GM12891 (cell line): ENCODE measurements around the gene CLCNKA.
"Not testable (repeated sequence)": the region's sequence is repeated elsewhere in the genome, so short reads cannot be mapped to it uniquely, and the experiment has no call there.

Source experiments
- DNase-seq: peaks from one replicate; pipeline ENCODE4 v3.0.0; 2011; ENCODE audit warnings: low spot score; ENCODE audit not compliant: insufficient read length
- FAIRE-seq: peaks from 2 replicates; lab custom pipeline; 2011; peaks lifted over from hg19 to GRCh38; lab: Jason Lieb, UNC
- PAX5 ChIP-seq: IDR thresholded peaks from 2 replicates; pipeline ENCODE4 v1.6.1; 2011; ENCODE audit warnings: low read length, moderate library complexity, mild to moderate bottlenecking; ENCODE audit not compliant: insufficient read depth, severe bottlenecking
- POLR2A ChIP-seq: IDR thresholded peaks from 2 replicates; pipeline ENCODE4 v1.6.1; 2011; ENCODE audit warnings: low read depth, low read length, control low read depth
- POLR2AphosphoS5 ChIP-seq: IDR thresholded peaks from 2 replicates; pipeline ENCODE4 v1.6.1; 2011; ENCODE audit warnings: low read depth, low read length, control low read depth
- POU2F2 ChIP-seq: IDR thresholded peaks from 2 replicates; pipeline ENCODE4 v1.6.1; 2011; ENCODE audit warnings: low read depth, mild to moderate bottlenecking, control low read depth, low read length, moderate library complexity
- SPI1 ChIP-seq: IDR thresholded peaks from 2 replicates; pipeline ENCODE4 v1.6.1; 2011; ENCODE audit warnings: low read depth, low read length, control low read depth
- TAF1 ChIP-seq: IDR thresholded peaks from 2 replicates; pipeline ENCODE4 v1.6.1; 2011; ENCODE audit warnings: low read depth, low read length, control low read depth

Gene CLCNKA

DNA sequence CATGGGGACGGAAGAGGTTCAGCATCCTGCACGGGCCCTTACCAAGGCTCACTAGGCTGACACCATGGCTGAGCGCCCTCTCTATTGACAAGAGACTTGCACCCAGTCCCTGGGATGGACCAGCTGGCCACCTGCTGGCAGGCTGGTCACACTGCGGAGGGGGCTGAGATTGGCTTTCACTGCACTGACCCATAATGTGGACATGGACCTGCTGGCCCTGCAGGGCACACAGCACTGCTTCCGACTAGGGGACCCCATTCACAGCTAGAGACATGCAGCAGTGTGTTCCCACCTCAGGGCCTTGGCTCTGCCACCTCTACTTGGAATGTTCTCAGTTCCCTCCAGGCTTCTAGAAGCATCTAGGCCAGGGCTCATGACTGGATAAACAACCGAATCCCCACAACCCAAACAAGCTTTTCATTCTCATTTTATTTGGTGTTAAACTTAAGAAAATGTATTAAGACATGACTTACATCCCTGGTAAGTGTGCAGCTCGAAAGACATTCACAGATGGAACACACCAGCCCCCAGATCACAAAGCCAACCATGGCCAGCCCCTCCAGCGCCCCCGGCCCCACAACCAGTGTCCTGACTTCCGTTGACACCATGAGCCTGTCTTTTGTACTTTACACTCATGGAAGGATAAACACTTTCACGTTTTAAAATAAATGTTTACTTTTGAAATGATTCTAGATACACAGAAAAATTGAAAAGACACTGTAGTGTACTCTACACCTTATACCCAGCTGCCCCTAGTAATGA is 27.1 kb upstream of the CLCNKA start:
- TF ChIP-seq POLR2A (no peak), TAF1 (no peak), POU2F2 (no peak), PAX5 (peak; percentile 5), SPI1 (no peak), POLR2AphosphoS5 (no peak)
- FAIRE-seq, result peak; percentile 59
- no peak for DNase-seq

DNA sequence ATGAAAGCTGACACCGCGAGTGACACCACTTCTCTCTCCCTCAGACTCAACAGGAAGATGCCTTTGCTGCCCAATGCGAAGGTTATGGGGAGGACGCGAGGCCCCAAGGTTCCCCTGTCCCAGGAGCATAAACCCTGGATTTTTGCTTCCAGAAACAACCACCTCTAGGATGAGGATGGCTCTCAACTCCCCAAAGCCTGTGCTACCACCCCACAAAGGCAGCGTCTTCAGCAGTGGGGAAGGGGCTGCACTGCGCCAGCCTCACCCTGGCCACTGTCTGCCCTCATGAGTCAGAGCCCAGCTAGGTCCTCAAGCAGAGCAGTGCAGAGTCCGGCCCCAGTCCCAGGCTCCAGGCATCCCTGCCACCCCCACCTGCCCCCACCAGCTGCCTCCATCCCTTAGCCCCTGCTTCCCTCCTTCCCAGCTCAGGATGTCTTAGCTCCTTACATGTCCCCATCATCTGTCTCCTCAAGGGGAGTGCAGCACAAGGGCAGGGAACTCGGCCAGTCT is 24.7 kb upstream of the CLCNKA start:
- TF ChIP-seq POU2F2, result no peak
- TF ChIP-seq POLR2AphosphoS5, result no peak
- no peak for TF ChIP-seq POLR2A
- TF ChIP-seq PAX5, result no peak
- no peak for TF ChIP-seq TAF1
- no peak for TF ChIP-seq SPI1
- DNase-seq, result no peak
- FAIRE-seq, result no peak

DNA sequence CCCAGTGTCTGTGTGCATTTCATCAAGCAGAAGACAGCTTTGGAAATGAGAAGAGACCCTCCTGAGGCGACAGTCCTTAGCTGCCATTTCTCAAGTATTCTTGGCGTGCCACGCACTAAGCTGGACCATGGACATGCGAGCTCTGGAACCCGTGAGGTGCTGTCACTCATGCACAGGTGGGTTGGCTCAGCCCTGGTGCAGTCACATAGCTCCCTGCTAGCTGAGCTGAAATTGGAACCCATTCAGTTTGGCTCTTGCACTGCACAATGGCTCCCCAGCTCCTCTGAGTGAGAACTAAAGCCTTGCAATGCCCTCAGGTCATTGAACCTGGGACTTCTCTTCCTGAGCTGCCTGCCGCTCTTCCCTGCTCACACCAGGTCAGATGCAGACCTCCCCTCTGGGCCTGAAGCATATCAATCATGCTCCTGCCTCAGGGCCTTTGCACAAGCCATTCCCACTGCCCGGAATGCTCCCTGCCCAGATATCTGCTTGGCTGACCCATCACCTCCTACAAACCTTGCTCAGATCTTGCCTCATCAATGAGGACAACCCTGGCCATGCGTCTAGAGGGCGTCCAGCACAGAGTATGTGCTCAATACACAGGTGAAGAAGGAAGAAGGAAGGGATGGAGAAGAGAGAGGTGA is 24.1 kb upstream of the CLCNKA start:
- DNase-seq, result no peak
- TF ChIP-seq SPI1 (no peak), POLR2A (no peak), POLR2AphosphoS5 (no peak), PAX5 (no peak), TAF1 (no peak), POU2F2 (no peak)
- no peak for FAIRE-seq

DNA sequence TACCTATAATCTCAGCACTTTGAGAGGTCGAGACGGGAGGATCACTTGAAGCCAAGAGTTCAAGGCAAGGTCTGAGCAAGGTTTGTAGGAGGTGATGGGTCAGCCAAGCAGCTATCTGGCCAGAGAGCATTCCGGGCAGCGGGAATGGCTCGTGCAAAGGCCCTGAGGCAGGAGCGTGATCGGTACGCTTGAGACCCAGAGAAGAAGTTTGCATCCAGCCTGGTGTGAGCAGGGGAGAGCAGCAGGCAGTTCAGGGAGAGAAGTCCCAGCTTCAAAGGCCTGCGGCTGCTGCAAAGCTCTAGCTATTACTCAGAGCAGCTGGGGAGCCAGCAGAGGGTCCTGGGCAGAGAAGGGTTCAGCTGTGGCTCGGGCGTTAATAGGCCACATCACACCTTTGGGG is 22.9 kb upstream of the CLCNKA start:
- TF ChIP-seq POU2F2 (no peak), POLR2AphosphoS5 (no peak), POLR2A (no peak), SPI1 (no peak), PAX5 (no peak), TAF1 (no peak)
- FAIRE-seq (no peak), DNase-seq (no peak)

DNA sequence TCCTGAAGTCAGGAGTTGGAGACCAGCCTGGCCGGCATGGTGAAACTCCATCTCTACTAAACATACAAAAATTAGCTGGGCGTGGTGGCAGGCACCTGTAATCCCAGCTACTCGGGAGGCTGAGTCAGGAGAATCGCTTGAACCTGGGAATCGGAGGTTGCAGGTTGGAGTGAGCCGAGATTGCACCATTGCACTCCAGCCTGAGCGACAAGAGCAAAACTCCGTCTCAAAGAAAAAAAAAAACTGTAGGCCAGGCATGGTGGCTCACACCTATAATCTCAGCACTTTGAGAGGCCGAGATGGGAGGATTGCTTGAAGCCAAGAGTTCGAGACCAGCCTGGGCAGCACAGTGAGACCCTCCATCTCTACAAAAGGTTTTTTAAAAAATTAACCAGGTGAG is 20.6 kb upstream of the CLCNKA start:
- FAIRE-seq, DNase-seq: not testable (repeated sequence)

DNA sequence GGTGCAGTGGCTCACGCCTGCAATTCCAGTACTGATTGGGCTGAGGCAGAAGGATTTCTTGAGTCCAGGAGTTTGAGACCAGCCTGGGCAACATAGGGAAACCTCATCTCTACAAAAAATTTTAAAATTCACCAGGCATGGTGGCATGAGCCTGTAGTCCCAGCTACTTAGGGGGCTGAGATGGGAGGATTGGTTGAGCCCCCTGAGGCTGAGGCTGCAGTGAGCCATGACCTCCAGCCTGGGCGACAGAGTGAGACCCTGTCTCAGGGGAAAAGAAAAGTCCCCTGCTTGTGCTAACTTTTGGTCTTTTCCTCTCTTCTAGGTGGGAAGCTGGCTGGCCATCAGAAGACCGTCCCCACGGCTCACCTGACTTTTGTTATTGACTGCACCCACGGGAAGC is 16.2 kb upstream of the CLCNKA start:
- no peak for FAIRE-seq

DNA sequence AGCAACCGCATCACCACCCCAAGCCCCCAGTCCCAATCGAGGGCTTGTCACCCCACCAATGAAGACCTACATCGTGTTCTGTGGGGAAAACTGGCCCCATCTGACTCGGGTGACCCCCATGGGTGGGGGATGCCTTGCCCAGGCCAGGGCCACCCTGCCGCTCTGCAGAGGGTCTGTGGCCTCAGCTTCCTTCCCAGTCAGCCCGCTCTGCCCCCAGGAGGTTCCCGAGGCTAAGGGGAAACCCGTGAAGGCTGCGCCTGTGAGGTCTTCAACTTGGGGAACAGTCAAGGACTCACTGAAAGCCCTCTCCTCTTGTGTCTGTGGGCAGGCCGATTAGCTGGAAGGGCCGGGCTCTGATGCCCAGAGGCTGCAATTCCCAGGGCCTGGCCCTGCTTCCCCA is 15.8 kb upstream of the CLCNKA start:
- FAIRE-seq (no peak), DNase-seq (no peak)

More for the DNA sequence above, 16.2 kb upstream of the CLCNKA start:
- no peak for DNase-seq
- no peak for TF ChIP-seq POU2F2
- no peak for TF ChIP-seq POLR2A
- TF ChIP-seq POLR2AphosphoS5, result no peak
- TF ChIP-seq SPI1, result no peak
- TF ChIP-seq PAX5, result no peak
- TF ChIP-seq TAF1, result no peak

DNA sequence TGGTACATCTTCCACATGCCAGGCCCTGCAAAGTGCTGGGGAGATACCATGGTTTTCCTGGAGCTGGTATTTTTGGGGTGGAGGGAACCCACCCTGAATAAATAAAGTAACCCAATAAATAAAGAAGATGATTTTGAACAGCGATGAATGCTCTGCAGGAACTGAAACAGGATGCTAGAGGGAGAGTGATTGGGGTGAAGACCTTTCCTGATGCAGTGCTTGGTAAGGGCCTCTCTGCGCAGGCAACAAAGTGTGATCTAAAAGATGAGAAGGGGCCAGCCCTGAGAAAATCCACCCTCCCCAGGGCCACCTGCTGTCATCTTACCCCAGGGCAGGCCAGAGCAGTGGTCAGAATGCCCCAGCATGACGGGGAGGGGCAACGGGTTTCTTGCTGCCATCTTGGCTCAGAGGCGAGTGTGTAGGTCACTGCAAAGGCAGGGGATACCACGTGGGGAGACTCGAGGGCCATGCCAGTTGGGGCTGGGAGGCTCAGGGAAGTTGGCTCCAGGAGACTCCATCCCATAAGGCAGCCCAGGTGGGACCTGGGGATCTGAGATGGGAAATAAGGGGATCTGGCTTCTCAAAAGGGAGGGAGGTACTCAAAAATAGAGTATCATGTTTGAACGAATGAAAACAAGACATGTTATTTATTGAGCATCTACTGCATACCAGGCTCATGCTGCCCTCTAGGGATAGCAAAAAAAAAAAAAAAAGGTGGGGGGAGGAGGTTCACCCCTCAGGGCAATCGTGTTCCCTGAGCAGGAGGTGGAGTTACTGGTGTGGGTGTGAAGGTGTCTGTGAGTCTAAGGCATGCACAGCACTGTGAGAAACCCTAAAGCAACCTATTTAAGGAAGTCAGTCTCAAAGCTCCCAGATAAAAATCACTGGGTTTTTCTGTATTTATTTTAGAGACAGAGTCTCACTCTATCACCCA is 15.0 kb upstream of the CLCNKA start:
- no peak for TF ChIP-seq POU2F2
- TF ChIP-seq TAF1, result no peak
- TF ChIP-seq POLR2A, result no peak
- no peak for TF ChIP-seq POLR2AphosphoS5
- TF ChIP-seq PAX5, result no peak
- TF ChIP-seq SPI1, result 0 out of 2 replicates have a peak, but pooled peaks have one; percentile 12
- DNase-seq (no peak), FAIRE-seq (peak; percentile 79)

More for the DNA sequence above, 15.8 kb upstream of the CLCNKA start:
- TF ChIP-seq POU2F2 (no peak), POLR2AphosphoS5 (no peak), SPI1 (no peak), POLR2A (no peak), TAF1 (no peak), PAX5 (no peak)
